ENCODE data around the gene LILRA5.

LILRA5 gene

GRCh38 chr19:54339646-54340358 is 26.8 kb upstream of the LILRA5 start:
- in situ Hi-C loops (cut with HindIII; ENCODE audit: low sequenced_read_pairs), result no loop called here
- no peak for DNase-seq (ENCODE audit: low read depth, low spot score)
- TF ChIP-seq CTCF (IDR thresholded peaks at IDR 0.05; ENCODE audit: low read depth, low read length), result no peak
- H3K4me3 ChIP-seq (ENCODE audit: low read depth, low read length), result no peak overlapping the region

- H3K4me3 ChIP-seq (ENCODE audit: low read depth, low read length), result no peak overlapping the region
- in situ Hi-C loops (cut with HindIII; ENCODE audit: low sequenced_read_pairs), result no loop called here
- DNase-seq (ENCODE audit: low read depth, low spot score), result no peak
- TF ChIP-seq CTCF (IDR thresholded peaks at IDR 0.05; ENCODE audit: low read depth, low read length), result no peak
Measured at GRCh38 chr19:54338521-54338920, 25.6 kb upstream of the LILRA5 start.

- H3K4me3 ChIP-seq (ENCODE audit: low read depth, low read length), result no peak overlapping the region
- DNase-seq (ENCODE audit: low read depth, low spot score), result no peak
- in situ Hi-C loops (cut with HindIII; ENCODE audit: low sequenced_read_pairs), result no loop called here
- no peak for TF ChIP-seq CTCF (IDR thresholded peaks at IDR 0.05; ENCODE audit: low read depth, low read length)
Measured at GRCh38 chr19:54337858-54338230, 24.9 kb upstream of the LILRA5 start.

GRCh38 chr19:54336893-54337857 is 24.2 kb upstream of the LILRA5 start:
- in situ Hi-C loops (cut with HindIII; ENCODE audit: low sequenced_read_pairs), result no loop called here
- H3K4me3 ChIP-seq (ENCODE audit: low read depth, low read length), result no peak overlapping the region
- TF ChIP-seq CTCF (IDR thresholded peaks at IDR 0.05; ENCODE audit: low read depth, low read length), result no peak
- DNase-seq (ENCODE audit: low read depth, low spot score), result no peak

- no peak for DNase-seq (ENCODE audit: low read depth, low spot score)
- in situ Hi-C loops (cut with HindIII; ENCODE audit: low sequenced_read_pairs), result no loop called here
- no peak for TF ChIP-seq CTCF (IDR thresholded peaks at IDR 0.05; ENCODE audit: low read depth, low read length)
- no peak overlapping the region for H3K4me3 ChIP-seq (ENCODE audit: low read depth, low read length)
Measured at GRCh38 chr19:54335979-54336892, 23.3 kb upstream of the LILRA5 start.

- no peak for DNase-seq (ENCODE audit: low read depth, low spot score)
- in situ Hi-C loops (cut with HindIII; ENCODE audit: low sequenced_read_pairs), result no loop called here
- no peak overlapping the region for H3K4me3 ChIP-seq (ENCODE audit: low read depth, low read length)
- TF ChIP-seq CTCF (IDR thresholded peaks at IDR 0.05; ENCODE audit: low read depth, low read length), result no peak
Measured at GRCh38 chr19:54335164-54335563, 22.2 kb upstream of the LILRA5 start.
